ENCODE data around the gene NTM.
"Not testable (repeated sequence)": the region's sequence is repeated elsewhere in the genome, so short reads cannot be mapped to it uniquely, and the experiment has no call there.

NTM gene

DNA sequence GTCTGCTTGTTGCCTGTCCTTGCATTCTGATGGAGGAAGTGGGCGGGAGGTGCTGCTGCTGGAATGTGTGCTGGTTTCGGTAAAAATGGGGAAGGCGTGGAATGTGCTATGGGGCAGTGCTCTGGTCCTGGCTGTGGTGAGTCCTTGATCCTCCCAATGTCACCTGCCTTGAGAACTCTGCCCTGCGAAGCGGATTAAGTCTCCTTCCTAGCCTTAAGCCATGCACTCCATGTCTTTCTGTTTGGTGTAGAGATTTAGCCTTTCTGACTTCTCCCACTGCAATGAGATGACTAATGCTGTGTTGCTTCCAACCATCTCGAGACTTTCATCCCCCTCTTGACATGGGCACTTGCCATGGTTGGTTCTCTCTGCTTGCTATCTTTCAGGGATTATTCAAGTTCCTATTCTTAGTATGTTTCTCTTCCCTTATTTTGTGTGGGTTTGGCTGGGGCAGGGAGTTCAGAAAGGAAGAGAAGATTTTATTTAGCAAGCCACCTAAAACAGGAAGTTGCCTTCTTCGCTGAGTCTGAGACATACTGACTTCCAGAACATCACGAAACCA is 687.9 kb downstream of the NTM start:
- TF ChIP-seq, protein P1, sequence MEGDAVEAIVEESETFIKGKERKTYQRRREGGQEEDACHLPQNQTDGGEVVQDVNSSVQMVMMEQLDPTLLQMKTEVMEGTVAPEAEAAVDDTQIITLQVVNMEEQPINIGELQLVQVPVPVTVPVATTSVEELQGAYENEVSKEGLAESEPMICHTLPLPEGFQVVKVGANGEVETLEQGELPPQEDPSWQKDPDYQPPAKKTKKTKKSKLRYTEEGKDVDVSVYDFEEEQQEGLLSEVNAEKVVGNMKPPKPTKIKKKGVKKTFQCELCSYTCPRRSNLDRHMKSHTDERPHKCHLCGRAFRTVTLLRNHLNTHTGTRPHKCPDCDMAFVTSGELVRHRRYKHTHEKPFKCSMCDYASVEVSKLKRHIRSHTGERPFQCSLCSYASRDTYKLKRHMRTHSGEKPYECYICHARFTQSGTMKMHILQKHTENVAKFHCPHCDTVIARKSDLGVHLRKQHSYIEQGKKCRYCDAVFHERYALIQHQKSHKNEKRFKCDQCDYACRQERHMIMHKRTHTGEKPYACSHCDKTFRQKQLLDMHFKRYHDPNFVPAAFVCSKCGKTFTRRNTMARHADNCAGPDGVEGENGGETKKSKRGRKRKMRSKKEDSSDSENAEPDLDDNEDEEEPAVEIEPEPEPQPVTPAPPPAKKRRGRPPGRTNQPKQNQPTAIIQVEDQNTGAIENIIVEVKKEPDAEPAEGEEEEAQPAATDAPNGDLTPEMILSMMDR (IDR thresholded peaks at IDR 0.05; ENCODE audit: extremely low read depth, missing control alignments): no peak
- no peak for DNase-seq (ENCODE audit: low spot score)

DNA sequence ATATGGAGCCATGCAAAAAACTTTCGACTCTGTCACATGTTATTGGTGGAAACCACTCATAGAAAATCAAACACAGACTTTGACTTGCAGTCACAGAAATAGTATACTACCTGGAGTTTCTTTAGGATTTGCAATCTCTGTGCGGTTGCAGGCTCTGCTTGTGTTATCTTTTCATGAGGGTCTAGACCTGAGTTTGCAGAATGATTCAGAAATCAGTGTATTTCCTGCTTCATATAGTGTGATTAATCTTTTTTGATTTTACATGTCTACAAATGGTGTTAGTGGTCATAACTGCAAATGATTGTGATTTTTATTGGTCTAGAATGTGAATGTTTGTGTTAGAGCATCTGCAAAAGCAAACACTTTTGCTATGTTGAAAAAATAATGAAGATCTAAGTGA is 690.2 kb downstream of the NTM start:
- TF ChIP-seq, protein P1 (IDR thresholded peaks at IDR 0.05; ENCODE audit: extremely low read depth, missing control alignments): no peak
- DNase-seq (ENCODE audit: low spot score): no peak

DNA sequence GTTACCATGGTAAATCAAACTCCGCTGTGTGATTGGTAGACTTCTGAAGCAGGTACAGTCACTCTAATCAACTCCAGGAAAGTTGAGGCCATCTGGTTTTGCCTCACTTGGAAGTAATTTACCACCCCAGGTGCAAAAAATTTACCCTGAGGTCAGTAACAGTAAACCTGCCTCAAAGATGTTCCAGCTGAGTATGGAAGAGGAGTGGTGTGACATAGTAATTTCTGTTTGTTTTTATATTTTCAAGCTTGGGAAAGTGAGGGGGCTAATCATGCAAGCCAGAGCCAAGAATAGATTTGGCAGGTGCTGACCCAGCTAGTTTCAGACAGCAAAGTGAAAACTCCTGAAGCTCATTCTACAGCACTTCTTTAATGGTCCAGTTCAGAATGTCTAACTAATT is 691.6 kb downstream of the NTM start:
- TF ChIP-seq, protein P1 (IDR thresholded peaks at IDR 0.05; ENCODE audit: extremely low read depth, missing control alignments): no peak

DNA sequence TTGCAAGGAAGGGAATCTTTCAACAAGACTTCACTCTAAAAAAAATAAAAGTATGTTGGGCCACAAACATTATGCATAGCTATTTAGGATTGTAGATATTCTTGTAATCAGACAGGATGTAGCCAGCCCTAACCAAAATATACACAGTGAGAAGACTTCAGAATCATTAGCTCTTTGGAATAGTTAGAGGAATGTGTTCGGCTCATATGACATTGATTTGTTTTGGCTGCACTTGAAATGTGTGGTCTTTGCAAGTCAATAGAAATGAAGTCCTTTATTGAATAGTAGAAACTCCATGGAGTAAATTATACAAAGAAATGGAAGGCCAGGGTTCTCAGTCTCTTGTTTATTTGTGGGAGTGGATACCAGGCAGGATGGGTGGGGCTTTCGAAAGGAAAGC is 692.1 kb downstream of the NTM start:
- no peak for DNase-seq (ENCODE audit: low spot score)
- TF ChIP-seq, protein P1 (IDR thresholded peaks at IDR 0.05; ENCODE audit: extremely low read depth, missing control alignments): no peak

More for the DNA sequence above, 691.6 kb downstream of the NTM start:
- DNase-seq (ENCODE audit: low spot score): no peak

DNA sequence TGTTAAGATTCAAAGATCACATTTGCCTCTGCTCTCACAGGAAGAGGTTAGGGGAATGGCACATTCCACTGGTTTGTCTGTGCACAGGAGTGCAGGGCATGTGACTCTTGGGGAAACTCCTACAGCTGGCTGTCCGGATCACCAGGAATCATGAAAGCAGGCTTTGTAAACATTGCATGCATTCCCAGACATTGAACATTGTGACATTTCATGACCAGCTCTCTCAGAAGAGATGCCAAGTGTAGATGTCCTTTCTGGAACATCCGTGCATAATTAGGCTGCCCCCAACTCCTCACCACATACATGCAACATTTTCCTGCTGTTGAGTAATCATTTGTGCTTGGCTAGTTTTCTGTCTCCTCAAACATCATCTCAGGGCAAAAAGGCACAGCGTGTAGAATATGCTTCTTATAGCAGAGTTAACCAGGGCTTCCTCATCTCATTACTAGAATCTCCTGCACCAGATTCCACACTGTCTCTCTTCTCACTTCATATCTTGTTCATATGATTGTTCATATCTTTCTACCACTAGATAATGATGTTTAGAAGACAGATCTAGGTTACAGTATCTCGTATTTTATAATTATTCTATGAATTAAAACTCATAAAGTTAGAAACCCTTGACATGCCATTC is 694.7 kb downstream of the NTM start:
- DNase-seq (ENCODE audit: low spot score): no peak
- TF ChIP-seq, protein P1 (IDR thresholded peaks at IDR 0.05; ENCODE audit: extremely low read depth, missing control alignments): no peak

DNA sequence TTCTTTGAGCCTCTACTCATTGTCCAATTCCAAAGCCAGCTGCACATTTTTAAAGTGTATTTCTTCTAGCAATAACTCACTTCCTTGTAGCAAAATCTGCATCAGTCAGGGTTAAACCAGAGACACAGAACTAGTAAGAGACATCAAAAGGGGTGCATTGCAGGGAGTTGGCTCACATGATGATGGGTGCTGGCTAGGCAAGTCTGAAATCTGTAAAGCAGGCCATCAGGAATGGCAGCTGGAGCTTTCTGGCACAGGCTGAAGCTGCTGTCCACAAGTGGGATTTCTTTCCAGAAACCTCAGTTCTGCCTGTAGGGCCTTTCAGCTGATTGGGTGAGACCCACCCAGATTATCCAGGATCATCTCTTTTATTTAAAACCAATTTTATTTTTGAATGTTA is 698.1 kb downstream of the NTM start:
- no peak for DNase-seq (ENCODE audit: low spot score)
- TF ChIP-seq, protein P1 (IDR thresholded peaks at IDR 0.05; ENCODE audit: extremely low read depth, missing control alignments): no peak

DNA sequence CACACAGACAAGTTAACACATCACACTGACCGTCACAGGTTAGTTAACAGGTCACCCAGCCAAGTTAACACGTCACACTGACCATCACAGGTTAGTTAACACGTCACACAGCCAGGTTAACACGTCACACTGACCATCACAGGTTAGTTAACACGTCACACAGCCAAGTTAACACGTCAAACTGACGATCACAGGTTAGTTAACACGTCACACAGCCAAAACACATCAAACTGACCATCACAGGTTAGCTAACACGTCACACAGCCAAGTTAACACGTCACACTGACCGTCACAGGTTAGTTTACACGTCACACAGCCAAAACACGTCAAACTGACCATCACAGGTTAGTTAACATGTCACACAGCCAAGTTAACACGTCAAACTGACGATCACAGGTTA is 699.2 kb downstream of the NTM start:
- DNase-seq (ENCODE audit: low spot score): not testable (repeated sequence)

DNA sequence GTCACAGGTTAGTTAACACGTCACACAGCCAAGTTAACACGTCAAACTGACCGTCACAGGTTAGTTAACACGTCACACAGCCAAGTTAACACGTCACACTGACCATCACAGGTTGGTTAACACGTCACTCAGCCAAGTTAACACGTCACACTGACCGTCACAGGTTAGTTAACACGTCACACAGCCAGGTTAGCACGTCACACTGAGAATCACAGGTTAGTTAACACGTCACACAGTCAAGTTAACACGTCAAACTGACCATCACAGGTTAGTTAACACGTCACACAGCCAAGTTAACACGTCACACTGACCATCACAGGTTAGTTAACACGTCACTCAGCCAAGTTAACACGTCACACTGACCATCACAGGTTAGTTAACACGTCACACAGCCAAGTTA is 700.5 kb downstream of the NTM start:
- not testable (repeated sequence) for DNase-seq (ENCODE audit: low spot score)
